Stomach (tissue), 9 donors: Measurements from ENCODE around the gene ERF. TPM values are rescaled to one million over a fixed set of nuclear protein-coding genes. Genes with fewer than 3 reads are reported as not detected.

Experiments
- DNase-seq, 2 donors: peaks; one replicate each; pipeline versions ENCODE4 v3.0.0 to v3.0.0-alpha.2; 2013 to 2019
- H3K27ac ChIP-seq, 5 donors: fragments of 200-600 bp in 4 of 5; sonication (generic) in 4 of 5; one replicate each; pipeline ENCODE4 v1.5.1; 2013 to 2019; ENCODE audit warnings: mild to moderate bottlenecking in 1 of 5, moderate library complexity in 1 of 5
- H3K27me3 ChIP-seq, 3 donors: fragments of 200-600 bp; sonication (generic); one replicate each; pipeline ENCODE4 v1.5.1; 2017 to 2019; ENCODE audit warnings: mixed run types in 1 of 3
- H3K36me3 ChIP-seq, 4 donors: fragments of 200-600 bp; sonication (generic); 1 replicate in 3 of 4; 2 replicates in 1 of 4; pipeline ENCODE4 v1.5.1; 2016 to 2019
- H3K4me1 ChIP-seq, 4 donors: fragments of 200-600 bp; sonication (generic); one replicate each; pipeline ENCODE4 v1.5.1; 2016 to 2019
- H3K4me3 ChIP-seq, 4 donors: fragments of 200-600 bp; sonication (generic) in 3 of 4; one replicate each; pipeline ENCODE4 v1.5.1; 2016 to 2019; ENCODE audit warnings: mild to moderate bottlenecking in 1 of 4
- H3K9me3 ChIP-seq, 4 donors: fragments of 200-600 bp; sonication (generic); one replicate each; pipeline ENCODE4 v1.5.1; 2016 to 2019
- CTCF ChIP-seq, 7 experiments: fragments of 450-650 bp in 4 of 7; fragments of 200-600 bp in 3 of 7; sonication (generic) in 3 of 7; IDR thresholded peaks; one replicate each; pipeline ENCODE4 v1.5.1; 2016 to 2019; ENCODE audit warnings: antibody characterized with exemption in 7 of 7, control low read depth in 2 of 7, mild to moderate bottlenecking in 1 of 7
- EP300 ChIP-seq: sonication (generic); formaldehyde crosslinking; IDR thresholded peaks from one replicate; pipeline ENCODE4 v1.6.1; 2017; ENCODE audit warnings: antibody characterized with exemption
- POLR2A ChIP-seq, 4 donors: fragments of 450-650 bp; IDR thresholded peaks; one replicate each; pipeline ENCODE4 v1.6.1; 2016; ENCODE audit warnings: antibody characterized with exemption in 4 of 4, control low read depth in 2 of 4, mild to moderate bottlenecking in 1 of 4, moderate library complexity in 1 of 4
- POLR2AphosphoS5 ChIP-seq, 3 donors: sonication (generic); formaldehyde crosslinking; IDR thresholded peaks; one replicate each; pipeline ENCODE4 v1.6.1; 2016; ENCODE audit warnings: antibody characterized with exemption in 3 of 3
- whole genome bisulfite sequencing, 5 donors: extraction: QIAGEN DNeasy Blood & Tissue Kit in 3 of 5; methylation state at CpG; one replicate each; pipeline versions ENCODE4 v1.1.5 to v1.1.7; 2013 to 2018; 5-methylcytosine and 5-hydroxymethylcytosine counted together
- intact Hi-C: fragments of 100-400 bp; cut with DNase I; formaldehyde crosslinking; loops from one replicate; pipeline ENCODE4 v1.15.1; 2023; ENCODE audit warnings: low total_unique reads
- polyA plus RNA-seq, 3 donors: library from polyadenylated mRNA; stranded (reverse); fragments of 200-250 nt; gene quantifications; one replicate each; pipeline ENCODE4 v1.2.3, GENCODE V29; 2013
- total RNA-seq, 5 donors: library from RNA; depleted of rRNA; stranded (reverse); fragments of >200 nt; gene quantifications; one replicate each; pipeline versions ENCODE4 v1.1.0 to v1.2.3, GENCODE V29; 2014 to 2016
- donor health status: healthy with polysubstance abuse.
- donor health status: Bipolar disorder and iron deficiency.
- donor health status: healthy.

The ERF gene
- total and polyA plus RNA-seq, 8 donors = 11.6 to 118 (median 30.8) TPM

DNA sequence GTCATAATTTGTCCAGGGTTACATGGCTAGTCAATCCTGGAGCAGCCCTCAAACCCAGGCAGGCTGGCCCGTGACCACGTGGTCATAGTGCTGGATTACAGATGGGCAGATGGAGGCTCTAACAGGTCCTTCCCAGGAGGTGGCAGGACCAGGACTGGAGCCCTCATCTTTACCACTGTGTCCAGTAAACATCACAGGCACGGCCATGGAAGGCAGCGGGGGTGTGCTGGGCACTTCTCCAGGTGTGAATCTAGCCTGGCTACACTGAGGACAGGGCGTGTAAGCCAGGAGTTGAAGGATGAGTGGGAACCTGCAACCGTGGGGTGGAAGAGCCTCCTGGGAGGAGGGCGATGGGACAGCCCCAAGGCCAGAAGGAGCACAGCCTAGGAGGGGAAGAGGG, 20.2 kb upstream of the ERF start:
- intact Hi-C loops = no loop called here
- 53 to 63% (median 57%) methylated on average over 7 of the region's 7 CpGs for WGBS, 5 donors
- Histone ChIP-seq H3K27ac (peak overlapping the region in 3 of 5 donors; percentile 0 to 26 (median 25)), H3K27me3 (no peaks in the 10 kb centered on the region), H3K4me1 (peaks cover 55 to 89% (median 82%) of the 10 kb centered on the region in 4 donors), H3K9me3 (no peaks in the 10 kb centered on the region), H3K4me3 (no peak overlapping the region), H3K36me3 (peaks cover 30 to 47% (median 44%) of the 10 kb centered on the region in 4 donors)
- DNase-seq = no peak
- TF ChIP-seq POLR2AphosphoS5 (IDR thresholded peaks at IDR 0.05) = no peak
- no peak for TF ChIP-seq CTCF (IDR thresholded peaks at IDR 0.05)
- no peak for TF ChIP-seq POLR2A (IDR thresholded peaks at IDR 0.05)
- TF ChIP-seq EP300 = no peak

- Histone ChIP-seq H3K27me3 (no peaks in the 10 kb centered on the region), H3K36me3 (peaks cover 30 to 47% (median 44%) of the 10 kb centered on the region in 4 donors), H3K27ac (peak overlapping the region in 2 of 5 donors; percentile 0 to 36), H3K4me1 (peaks cover 54 to 87% (median 79%) of the 10 kb centered on the region in 4 donors), H3K9me3 (no peaks in the 10 kb centered on the region), H3K4me3 (no peak overlapping the region)
- TF ChIP-seq CTCF (IDR thresholded peaks at IDR 0.05) = no peak
- no peak for TF ChIP-seq POLR2A (IDR thresholded peaks at IDR 0.05)
- no peak for TF ChIP-seq POLR2AphosphoS5 (IDR thresholded peaks at IDR 0.05)
- no peak for TF ChIP-seq EP300
- intact Hi-C loops = no loop called here
- peak in 1 of 2 donors; percentile 10 for DNase-seq
- 90 to 93% (median 92%) methylated on average over 18 to 22 of the region's 22 CpGs for WGBS, 5 donors
These were observed 19.2 kb upstream of the ERF start for GRCh38 chr19:42274065-42274682.

- Histone ChIP-seq H3K4me3 (no peak overlapping the region), H3K27ac (peak overlapping the region in 1 of 5 donors; percentile 36), H3K9me3 (no peaks in the 10 kb centered on the region), H3K27me3 (no peaks in the 10 kb centered on the region), H3K4me1 (peaks cover 48 to 80% (median 73%) of the 10 kb centered on the region in 4 donors), H3K36me3 (peaks cover 30 to 47% (median 44%) of the 10 kb centered on the region in 4 donors)
- DNase-seq = no peak
- whole genome bisulfite sequencing, 5 donors = 92 to 96% (median 94%) methylated on average over 40 to 43 of the region's 43 CpGs
- TF ChIP-seq CTCF (IDR thresholded peaks at IDR 0.05) (no peak), POLR2A (IDR thresholded peaks at IDR 0.05) (no peak), POLR2AphosphoS5 (IDR thresholded peaks at IDR 0.05) (no peak), EP300 (no peak)
- intact Hi-C loops = no loop called here
These were observed 18.6 kb upstream of the ERF start for GRCh38 chr19:42273407-42274064.

DNA sequence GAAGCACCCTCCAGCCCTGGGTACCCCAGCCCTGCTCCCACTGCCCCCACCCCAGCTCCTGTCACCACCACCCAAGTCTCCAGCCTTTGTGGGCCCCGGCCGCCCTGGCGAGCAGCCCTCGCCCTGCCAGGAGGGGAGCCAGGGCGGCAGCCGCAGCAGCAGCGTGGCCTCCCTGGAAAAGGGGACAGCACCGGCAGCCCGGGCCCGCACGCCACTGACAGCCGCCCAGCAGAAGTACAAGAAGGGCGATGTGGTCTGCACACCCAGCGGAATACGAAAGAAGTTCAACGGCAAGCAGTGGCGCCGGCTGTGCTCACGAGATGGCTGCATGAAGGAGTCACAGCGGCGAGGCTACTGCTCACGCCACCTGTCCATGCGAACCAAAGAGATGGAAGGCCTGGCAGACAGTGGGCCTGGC, 18.1 kb upstream of the ERF start:
- Histone ChIP-seq H3K27ac (no peak overlapping the region), H3K4me1 (peaks cover 42 to 76% (median 68%) of the 10 kb centered on the region in 4 donors), H3K36me3 (peaks cover 30 to 47% (median 44%) of the 10 kb centered on the region in 4 donors), H3K4me3 (no peak overlapping the region), H3K9me3 (no peaks in the 10 kb centered on the region), H3K27me3 (no peaks in the 10 kb centered on the region)
- TF ChIP-seq EP300 = no peak
- no peak for TF ChIP-seq POLR2A (IDR thresholded peaks at IDR 0.05)
- TF ChIP-seq CTCF (IDR thresholded peaks at IDR 0.05) = no peak
- TF ChIP-seq POLR2AphosphoS5 (IDR thresholded peaks at IDR 0.05) = no peak
- 94 to 97% (median 95%) methylated on average over 4 to 23 of the region's 23 CpGs for WGBS, 5 donors
- intact Hi-C loops = no loop called here
- DNase-seq = no peak
